GM19099 (cell line): Measurements from ENCODE around the gene AMIGO3.

Source experiments
- POLR2A ChIP-seq: IDR thresholded peaks from 3 replicates; pipeline ENCODE4 v1.6.1; 2011; ENCODE audit warnings: low read depth; ENCODE audit not compliant: insufficient read length; ENCODE audit errors: extremely low read depth

Gene AMIGO3

GRCh38 chr3:49729966-49730609, 10.6 kb upstream of the AMIGO3 start:
- TF ChIP-seq POLR2A, result no peak

- TF ChIP-seq POLR2A, result no peak
Observed at GRCh38 chr3:49727924-49728361, 8.5 kb upstream of the AMIGO3 start.

- no peak for TF ChIP-seq POLR2A
Observed at GRCh38 chr3:49727154-49727923, 7.9 kb upstream of the AMIGO3 start.

DNA sequence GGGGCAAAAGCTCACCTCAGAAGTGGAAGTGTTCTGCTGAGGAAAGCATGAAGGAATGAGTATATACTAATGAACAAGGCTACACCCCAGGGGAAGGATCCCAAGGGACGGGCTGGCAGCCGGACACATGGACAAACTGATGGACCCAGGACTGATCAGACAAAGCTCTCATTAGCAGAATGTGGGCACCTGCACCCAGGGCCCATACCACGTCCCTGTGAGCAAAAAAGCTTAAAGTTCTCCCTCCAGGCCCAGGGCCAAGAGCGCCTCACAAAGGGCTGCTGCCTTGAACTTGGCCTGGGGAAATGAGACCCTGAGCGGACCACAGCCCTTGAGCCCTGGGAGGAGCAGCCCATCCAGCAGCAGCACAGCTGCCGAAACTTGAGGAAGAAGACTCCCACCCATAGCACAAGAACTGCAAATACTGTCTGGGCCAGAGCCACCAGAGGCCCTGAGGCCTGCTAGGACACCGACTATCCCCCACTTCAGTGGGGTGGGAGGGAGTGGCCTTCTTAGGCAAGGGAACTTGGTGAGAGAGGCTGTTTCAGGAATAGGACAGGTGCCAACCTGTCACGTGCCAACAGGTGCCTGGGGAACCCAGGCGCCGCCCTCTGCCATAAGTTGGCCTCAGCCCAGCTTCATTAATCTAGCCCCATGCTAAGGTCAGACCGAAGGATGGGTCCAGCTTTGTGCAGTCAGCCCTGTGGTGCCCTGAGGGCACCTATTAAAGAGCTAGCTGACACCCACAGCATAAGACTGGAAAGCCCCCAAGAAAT, 6.6 kb upstream of the AMIGO3 start:
- no peak for TF ChIP-seq POLR2A

DNA sequence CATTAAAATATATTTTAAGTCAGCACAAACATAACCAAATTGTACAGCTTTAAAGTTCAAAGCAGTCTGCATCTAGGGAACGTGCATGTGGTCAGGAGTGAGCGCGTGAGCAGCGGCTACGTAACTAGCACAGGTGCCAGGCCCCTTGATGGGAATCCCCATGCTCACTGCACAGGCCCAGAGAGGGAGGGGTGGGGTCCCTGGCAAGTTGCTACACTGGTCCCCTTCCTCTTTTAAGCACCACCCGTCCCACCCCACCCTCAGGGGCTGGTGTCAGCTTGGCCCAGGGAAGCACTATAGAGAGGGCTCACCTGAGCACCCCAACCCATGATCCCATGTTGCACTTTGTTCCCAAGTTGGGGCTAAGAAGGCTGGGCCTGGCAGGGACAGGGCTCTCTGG, 5.1 kb upstream of the AMIGO3 start:
- no peak for TF ChIP-seq POLR2A

DNA sequence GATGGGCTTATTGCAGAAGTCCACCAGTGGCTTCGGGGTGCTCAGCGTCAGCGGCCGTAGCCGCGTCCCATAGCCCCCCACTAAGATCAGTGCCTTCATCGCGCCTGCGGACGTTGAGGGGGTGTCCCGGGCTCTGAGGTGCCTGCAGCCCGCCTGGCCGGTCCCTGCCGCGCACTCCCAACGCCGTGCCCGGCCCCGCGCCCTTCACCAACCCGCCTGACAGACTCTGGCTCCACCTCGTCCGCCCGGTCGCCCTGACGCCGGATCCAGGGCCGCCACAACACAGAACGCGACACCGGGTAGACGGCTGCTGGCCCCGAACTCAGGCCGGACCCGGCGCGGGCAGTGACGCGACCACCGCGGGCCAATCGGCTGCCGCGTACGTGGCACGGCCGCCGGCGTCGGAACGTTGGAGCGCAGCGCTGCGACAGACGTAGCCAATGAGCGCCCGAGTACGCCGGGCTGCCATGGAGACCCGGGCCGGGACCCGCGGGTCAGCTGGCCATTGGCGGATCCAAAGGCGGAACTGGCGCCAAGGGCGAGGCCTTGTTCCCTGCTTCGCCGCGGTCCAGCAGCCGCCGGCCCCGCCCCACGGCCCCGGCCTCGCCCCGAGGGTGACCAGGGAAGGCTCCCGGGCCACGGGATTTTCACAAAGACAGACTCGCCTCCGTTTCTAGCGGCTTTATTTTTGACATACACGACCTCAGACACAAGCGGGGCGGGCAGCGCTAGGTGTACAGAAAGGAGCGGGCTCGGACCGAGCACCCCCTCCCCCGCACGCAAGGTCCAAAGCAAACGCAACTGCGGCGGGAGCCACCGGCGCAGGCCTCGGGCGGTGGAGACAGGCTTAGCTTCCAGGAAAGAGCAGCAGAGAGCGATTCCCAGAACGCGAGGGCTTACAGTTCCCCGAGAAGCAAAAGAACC, 4.4 kb upstream of the AMIGO3 start, which contains the start of gene GMPPB:
Gene GMPPB (minus strand): TSS at position 324 of the 924 bp plus-strand sequence. CDS start 225 bp downstream, at position 99.
- TF ChIP-seq POLR2A, result peak; percentile 79

DNA sequence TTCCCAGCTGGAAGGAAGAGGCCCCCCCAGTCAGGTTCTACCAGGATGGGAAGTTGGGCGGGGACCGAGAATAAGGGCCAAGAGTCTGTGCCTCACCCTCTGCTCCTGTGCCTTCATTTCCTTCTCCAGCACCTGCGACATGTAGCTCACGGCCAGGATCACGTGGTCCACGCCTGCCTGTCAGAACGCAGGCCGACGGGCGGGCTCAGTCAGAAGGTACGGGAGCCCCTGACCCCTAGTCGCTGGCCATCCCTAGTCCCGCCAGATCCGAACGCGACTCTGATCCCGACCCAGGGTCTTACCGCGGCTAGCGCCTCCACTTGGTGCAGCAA, 3.8 kb upstream of the AMIGO3 start:
- TF ChIP-seq POLR2A, result no peak

DNA sequence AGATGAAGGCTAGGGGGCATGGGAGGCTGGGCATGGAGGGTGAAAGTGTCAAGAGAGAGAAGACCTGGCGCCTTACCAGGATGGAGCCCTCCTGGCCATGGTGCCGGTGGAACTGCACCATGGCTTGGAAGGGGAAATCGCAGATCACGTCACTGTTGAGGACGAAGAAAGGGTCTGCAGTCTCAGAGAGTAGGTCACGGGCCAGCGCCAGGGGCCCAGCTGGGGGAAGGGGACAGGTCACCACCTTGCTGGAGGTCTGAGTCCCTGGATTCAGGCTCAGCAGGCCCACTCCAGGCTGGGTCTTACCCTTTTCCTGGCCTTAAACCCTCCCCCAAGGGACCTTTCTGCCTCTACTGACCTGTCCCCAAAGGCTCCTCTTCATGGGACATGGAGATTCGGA, 3.4 kb upstream of the AMIGO3 start:
- no peak for TF ChIP-seq POLR2A

- no peak for TF ChIP-seq POLR2A
Observed at GRCh38 chr3:49721896-49722781, 2.7 kb upstream of the AMIGO3 start.

DNA sequence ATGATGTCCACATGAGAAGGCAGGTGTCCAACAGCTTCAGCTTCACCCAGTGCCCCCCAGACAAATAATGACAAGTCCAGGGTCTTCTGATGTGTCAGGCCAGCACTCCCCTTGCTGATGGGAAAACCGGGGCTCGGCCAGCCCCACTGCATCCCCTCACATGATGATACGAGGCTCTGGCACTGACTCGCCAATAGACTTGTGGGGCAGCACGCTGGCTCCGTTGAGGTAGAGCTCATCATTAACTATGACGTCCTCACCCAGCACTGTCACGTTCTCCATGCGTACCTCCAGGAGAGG, 2.1 kb upstream of the AMIGO3 start:
- no peak for TF ChIP-seq POLR2A

- TF ChIP-seq POLR2A, result peak; percentile 36
Observed at GRCh38 chr3:49720855-49721595, 1.5 kb upstream of the AMIGO3 start.

DNA sequence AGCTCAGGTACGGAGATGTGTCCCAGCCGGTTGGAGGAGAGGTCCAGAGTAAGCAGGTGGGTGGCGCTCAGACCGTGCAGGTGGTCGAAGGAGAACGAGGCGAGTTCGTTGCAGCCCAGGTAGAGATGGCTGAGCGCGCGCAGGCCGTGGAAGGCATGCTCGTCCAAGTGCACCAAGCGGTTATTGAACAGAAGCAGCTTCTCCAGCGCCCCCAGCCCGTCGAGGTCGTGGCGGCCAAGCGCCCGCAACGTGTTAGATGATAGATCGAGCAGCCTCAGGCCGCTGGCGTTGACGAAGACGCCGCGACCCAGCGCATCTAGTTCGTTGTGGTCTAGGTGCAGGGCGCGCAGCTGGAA, 648 bp downstream of the AMIGO3 start:
- TF ChIP-seq POLR2A, result no peak

- peak; percentile 5 for TF ChIP-seq POLR2A
Observed at GRCh38 chr3:49717959-49718857, 1.3 kb downstream of the AMIGO3 start.
